ENCODE data around the gene UBE3B.

DNA sequence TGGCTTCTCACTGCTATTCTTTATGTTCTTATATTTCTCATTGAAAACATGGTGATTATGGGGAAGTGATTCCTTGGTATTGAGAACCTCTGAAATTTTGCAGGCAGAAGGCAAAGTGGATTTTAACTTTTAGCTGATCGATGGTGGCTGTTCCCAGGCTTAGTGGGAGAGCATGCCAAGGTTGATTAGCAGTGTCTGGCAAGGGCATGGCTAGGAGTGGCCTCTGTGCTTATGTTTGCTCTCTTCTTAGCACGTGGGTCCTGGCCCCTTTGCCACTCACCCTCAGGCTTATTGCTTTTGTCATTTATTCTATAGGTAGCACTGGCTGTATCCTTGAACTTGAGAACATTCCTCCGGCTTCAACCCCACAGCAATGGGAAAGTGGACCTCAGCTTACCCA lies 98.2 kb downstream of the UBE3B start:
- TF ChIP-seq, protein P1, sequence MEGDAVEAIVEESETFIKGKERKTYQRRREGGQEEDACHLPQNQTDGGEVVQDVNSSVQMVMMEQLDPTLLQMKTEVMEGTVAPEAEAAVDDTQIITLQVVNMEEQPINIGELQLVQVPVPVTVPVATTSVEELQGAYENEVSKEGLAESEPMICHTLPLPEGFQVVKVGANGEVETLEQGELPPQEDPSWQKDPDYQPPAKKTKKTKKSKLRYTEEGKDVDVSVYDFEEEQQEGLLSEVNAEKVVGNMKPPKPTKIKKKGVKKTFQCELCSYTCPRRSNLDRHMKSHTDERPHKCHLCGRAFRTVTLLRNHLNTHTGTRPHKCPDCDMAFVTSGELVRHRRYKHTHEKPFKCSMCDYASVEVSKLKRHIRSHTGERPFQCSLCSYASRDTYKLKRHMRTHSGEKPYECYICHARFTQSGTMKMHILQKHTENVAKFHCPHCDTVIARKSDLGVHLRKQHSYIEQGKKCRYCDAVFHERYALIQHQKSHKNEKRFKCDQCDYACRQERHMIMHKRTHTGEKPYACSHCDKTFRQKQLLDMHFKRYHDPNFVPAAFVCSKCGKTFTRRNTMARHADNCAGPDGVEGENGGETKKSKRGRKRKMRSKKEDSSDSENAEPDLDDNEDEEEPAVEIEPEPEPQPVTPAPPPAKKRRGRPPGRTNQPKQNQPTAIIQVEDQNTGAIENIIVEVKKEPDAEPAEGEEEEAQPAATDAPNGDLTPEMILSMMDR (IDR thresholded peaks at IDR 0.05; ENCODE audit: insufficient read depth, low read depth, low read length) = no peak
- TF ChIP-seq EZH2 (IDR thresholded peaks at IDR 0.05; ENCODE audit: insufficient read depth, low read length) = no peak
